PFSK-1 (cell line): ENCODE results near the gene ZDHHC7.

Experiments
- FOXP2 ChIP-seq: optimal IDR thresholded peaks from 2 replicates; pipeline ENCODE3; 2011; ENCODE audit warnings: borderline replicate concordance, control low read depth, inconsistent platforms; ENCODE audit not compliant: insufficient read depth; ENCODE audit errors: extremely low read length, extremely low read depth
- POLR2AphosphoS5 ChIP-seq: IDR thresholded peaks from 2 replicates; pipeline ENCODE4 v1.6.1; 2012; ENCODE audit warnings: low read depth, mild to moderate bottlenecking, control low read depth, low read length, moderate library complexity
- SIN3A ChIP-seq: IDR thresholded peaks from 2 replicates; pipeline ENCODE4 v1.6.1; 2012; ENCODE audit warnings: mild to moderate bottlenecking, low read length, moderate library complexity, borderline replicate concordance; ENCODE audit not compliant: insufficient read depth
- TAF1 ChIP-seq: IDR thresholded peaks from 2 replicates; pipeline ENCODE4 v1.6.1; 2012; ENCODE audit warnings: low read length, control low read depth, borderline replicate concordance; ENCODE audit not compliant: insufficient read depth
- TF ChIP-seq, protein P1 (sequence below), 2 experiments: IDR thresholded peaks; 2 replicates each; pipeline versions ENCODE4 v1.6.1 to v1.8.0; 2011 to 2012; ENCODE audit warnings: low read depth in 2 of 2, low read length in 2 of 2, control low read depth in 1 of 2, inconsistent platforms in 1 of 2, mild to moderate bottlenecking in 1 of 2, moderate library complexity in 1 of 2; ENCODE audit not compliant: insufficient read depth in 1 of 2

Gene ZDHHC7

DNA sequence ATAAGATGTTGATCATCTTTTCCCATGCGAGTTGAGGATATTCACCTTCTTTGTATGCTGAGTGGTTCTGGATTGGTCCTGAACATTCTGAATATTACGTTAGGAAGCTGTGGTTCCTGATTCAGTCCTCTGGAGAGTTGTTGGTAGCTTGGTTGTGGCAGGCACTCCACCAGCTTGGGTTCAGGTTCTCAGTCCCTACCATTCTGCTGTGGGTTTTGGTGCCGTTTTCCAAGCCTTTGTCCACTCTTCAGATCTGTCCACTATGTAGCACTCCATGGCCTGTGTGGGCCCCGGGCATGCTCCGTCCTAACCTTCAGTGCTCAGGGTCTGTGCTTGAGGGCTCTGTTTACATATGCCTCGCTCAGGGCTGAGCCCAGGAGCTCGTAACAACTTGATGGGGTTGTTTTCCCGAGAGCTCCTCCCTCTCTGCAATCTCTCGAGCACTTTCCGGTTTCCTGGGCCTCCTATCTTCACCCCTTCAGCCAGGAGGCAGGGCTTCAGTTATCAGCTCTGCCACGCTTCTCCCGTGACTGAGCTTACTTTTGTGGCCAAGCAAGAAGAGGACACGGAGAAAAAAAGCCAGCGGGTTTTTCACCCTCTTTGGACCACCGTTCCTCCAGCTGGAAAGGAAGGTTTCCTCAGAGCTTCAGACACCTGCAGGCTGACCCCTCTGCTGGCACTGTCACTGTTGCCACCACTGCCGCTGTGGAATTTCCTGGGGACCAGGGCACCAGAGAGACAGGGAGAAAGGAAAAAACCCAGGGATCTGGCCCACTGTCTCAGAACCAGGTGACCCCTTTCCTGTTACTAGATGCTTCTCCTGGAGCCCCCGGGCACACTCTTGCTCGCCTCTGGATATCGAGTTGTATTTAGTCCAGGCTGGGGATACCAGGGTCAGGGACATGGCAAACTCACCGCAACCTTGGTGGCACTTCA is 35.9 kb upstream of the ZDHHC7 start:
- TF ChIP-seq, protein P1, sequence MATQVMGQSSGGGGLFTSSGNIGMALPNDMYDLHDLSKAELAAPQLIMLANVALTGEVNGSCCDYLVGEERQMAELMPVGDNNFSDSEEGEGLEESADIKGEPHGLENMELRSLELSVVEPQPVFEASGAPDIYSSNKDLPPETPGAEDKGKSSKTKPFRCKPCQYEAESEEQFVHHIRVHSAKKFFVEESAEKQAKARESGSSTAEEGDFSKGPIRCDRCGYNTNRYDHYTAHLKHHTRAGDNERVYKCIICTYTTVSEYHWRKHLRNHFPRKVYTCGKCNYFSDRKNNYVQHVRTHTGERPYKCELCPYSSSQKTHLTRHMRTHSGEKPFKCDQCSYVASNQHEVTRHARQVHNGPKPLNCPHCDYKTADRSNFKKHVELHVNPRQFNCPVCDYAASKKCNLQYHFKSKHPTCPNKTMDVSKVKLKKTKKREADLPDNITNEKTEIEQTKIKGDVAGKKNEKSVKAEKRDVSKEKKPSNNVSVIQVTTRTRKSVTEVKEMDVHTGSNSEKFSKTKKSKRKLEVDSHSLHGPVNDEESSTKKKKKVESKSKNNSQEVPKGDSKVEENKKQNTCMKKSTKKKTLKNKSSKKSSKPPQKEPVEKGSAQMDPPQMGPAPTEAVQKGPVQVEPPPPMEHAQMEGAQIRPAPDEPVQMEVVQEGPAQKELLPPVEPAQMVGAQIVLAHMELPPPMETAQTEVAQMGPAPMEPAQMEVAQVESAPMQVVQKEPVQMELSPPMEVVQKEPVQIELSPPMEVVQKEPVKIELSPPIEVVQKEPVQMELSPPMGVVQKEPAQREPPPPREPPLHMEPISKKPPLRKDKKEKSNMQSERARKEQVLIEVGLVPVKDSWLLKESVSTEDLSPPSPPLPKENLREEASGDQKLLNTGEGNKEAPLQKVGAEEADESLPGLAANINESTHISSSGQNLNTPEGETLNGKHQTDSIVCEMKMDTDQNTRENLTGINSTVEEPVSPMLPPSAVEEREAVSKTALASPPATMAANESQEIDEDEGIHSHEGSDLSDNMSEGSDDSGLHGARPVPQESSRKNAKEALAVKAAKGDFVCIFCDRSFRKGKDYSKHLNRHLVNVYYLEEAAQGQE (IDR thresholded peaks at IDR 0.05; ENCODE audit: insufficient read depth in 1 of 2, low read depth in 2 of 2, low read length in 2 of 2), result no peak
- TF ChIP-seq POLR2AphosphoS5, result no peak

DNA sequence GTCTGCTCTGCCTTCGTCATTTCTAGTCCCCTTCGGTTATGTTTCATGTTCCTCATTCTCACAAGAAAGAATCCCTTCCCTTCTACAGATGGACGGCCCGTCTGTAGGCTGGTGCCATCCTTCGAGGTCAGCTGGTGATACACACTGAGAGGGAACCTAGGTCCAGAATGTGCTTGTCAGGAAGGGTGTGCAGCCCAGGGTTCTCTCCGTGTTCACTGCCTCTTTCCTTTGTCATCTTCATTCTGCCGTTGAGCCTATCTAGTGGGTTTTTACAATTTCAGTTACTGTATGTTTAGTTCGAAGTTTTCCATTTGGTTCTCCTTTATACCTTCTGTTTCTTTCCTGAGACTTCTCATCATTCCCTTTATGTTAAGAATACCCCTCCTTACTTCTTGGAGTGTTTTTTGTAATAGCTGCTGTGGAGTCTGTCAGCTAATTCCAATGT is 35.2 kb upstream of the ZDHHC7 start:
- TF ChIP-seq TAF1, result no peak
- no peak for TF ChIP-seq POLR2AphosphoS5
- TF ChIP-seq, protein P1 (IDR thresholded peaks at IDR 0.05; ENCODE audit: insufficient read depth in 1 of 2, low read depth in 2 of 2, low read length in 2 of 2), result no peak
- no peak for TF ChIP-seq FOXP2
- TF ChIP-seq SIN3A, result no peak

DNA sequence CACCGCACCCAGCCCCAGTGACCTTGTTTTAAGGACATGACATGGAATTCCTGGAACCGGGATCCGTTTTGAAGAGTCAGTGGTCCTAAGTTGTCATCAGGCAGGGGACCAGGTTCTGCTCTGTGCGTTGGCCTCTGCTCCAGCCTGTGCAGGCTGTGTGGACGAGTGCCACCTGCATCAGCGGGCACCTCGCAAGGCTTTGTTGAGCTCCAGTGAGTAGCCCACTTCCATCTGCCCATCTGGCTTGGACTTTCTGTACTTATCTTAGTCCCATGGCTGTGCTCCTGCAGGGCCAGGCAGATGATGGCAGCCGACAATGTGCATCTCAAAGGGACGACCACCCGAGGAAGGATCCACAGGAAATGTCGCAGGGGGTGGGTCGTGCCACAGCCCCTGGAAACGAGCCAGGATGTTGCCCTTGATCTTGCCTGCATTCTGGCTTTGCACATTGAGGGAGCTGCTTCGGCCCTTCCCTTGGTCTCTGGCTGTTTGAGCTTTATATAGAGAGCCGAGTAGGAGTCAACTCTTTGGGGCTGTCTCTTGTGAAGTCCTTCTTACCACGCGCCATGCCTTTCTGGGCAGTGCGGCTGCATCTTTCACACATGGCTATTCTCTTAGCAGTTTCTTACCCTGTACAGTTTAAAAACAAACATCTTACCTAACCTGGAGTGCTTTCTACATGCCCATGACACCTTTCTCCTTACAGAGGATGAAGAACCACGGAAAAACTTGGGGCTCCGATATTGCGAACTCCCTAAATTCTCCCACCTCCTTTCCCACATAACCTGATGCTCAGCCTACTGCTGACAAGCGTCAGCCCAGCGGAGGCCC is 34.5 kb upstream of the ZDHHC7 start:
- TF ChIP-seq FOXP2 (no peak), POLR2AphosphoS5 (no peak), TAF1 (no peak), SIN3A (no peak)
- TF ChIP-seq, protein P1 (IDR thresholded peaks at IDR 0.05; ENCODE audit: insufficient read depth in 1 of 2, low read depth in 2 of 2, low read length in 2 of 2), result no peak

DNA sequence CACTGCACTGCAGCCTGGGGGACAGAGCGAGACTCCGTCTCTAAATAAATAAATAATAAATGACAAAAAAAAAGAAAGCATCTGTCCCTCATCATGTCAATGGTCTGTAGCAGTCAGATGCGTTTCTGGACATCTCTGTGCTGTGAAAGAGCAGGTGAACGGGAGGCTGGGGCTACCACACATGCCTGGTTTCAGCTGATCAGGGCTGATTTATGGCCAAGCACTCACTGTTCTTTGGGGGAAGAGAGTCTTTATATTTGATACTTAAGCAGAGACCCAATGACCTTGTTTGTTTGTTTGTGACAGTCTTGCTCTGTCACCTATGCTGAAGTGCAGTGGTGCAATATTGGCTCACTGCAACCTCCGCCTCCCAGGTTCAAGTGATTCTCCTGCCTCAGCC is 33.7 kb upstream of the ZDHHC7 start:
- TF ChIP-seq SIN3A (no peak), POLR2AphosphoS5 (no peak), TAF1 (no peak), FOXP2 (no peak)
- TF ChIP-seq, protein P1 (IDR thresholded peaks at IDR 0.05; ENCODE audit: insufficient read depth in 1 of 2, low read depth in 2 of 2, low read length in 2 of 2), result no peak
